Pulmonary artery endothelial cell (primary cell): ENCODE data around the gene TLN1. TPM values are rescaled to one million over a fixed set of nuclear protein-coding genes. Genes with fewer than 3 reads are reported as not detected.

Experiments used
- DNase-seq: peaks from one replicate; pipeline ENCODE4 v3.0.0-alpha.2; 2011; ENCODE audit warnings: low read depth, low spot score
- total RNA-seq: library from RNA; depleted of rRNA; stranded (reverse); fragments of >200 nt; gene quantifications from 2 replicates; pipeline ENCODE4 v1.2.3, GENCODE V29; 2014

The TLN1 gene
- total RNA-seq, 1 donor from 2014 or later = 314 TPM

GRCh38 chr9:35665471-35665818 is 66.5 kb downstream of the TLN1 start:
- no peak for DNase-seq

- DNase-seq = no peak
Observed at GRCh38 chr9:35664531-35665470, 67.2 kb downstream of the TLN1 start, which contains the start of gene ARHGEF39. Gene ARHGEF39, minus strand, starts transcription at chr9:35665195. Its CDS starts 26 bp downstream, at chr9:35665169.

GRCh38 chr9:35662437-35662836 is 69.6 kb downstream of the TLN1 start:
- no peak for DNase-seq

GRCh38 chr9:35661756-35662350 is 70.1 kb downstream of the TLN1 start:
- no peak for DNase-seq

DNA sequence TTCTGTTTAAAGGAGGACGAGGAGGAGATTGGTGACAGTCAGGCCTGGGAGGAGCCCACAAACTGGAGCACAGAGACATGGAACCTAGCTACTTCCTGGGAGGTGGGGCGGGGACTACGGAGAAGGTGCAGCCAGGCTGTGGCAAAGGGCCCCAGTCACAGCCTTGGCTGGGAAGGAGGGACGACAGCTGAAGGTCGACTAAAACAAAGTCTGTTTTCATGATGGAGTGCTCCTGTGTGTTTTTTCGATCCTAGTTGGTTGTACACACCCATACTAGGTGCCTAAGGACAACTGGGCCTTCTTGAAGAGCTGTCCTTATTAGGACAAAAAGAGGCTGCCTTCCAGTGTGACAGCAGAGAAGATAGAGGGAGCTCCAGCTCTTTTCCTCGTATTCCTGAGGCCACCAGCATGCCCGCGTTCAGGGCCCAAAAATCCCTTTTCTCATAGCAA is 71.0 kb downstream of the TLN1 start:
- no peak for DNase-seq

- DNase-seq = no peak
Observed at GRCh38 chr9:35659340-35659739, 72.7 kb downstream of the TLN1 start.

DNA sequence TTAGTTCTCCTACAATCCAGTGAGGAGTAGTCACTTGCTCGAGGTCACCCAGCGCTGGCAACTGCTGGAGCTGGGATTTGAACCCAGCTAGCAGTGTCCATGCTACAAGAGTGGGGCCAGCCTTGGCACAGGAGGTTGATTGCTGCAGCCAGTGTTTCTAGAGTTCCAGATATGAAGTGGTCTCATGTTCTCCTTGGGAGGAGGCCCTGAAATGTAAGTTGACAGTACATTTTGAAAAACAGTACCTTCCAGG is 73.1 kb downstream of the TLN1 start:
- no peak for DNase-seq

DNA sequence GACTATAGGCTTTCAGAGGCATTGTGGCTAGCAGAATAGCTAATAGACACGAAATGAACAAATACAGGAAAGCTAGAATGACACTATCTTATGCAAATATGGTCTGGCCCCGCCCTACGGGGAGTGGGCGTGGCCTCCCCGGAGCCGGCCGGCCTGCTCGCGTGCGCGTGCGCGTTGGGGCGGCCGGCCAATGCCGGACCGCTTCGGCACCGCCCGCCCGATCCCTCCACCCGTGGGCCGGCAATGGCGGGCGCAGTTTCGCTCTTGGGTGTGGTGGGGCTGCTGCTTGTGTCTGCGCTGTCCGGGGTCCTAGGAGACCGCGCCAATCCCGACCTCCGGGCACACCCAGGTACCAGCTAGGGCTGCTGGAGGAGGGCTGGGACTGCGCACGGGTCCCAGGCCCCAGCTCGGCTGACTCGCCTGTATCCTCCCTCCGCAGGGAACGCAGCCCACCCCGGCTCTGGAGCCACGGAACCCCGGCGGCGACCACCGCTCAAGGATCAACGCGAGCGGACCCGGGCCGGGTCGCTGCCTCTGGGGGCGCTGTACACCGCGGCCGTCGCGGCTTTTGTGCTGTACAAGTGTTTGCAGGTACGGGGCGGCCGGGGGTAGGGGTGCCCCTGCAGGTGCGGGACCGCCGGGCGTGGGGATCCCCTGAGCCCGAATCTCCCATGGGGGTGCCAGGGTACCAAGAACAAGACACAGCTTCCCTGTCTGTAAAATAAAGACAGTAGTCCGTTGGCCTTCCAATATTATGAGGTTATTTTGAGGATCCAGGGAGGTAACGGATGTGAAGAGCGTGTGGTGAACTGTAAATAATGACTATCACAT is 73.6 kb downstream of the TLN1 start, which contains the start of gene CCDC107:
Gene CCDC107, plus strand, starts transcription at position 156 of the 831 bp plus-strand sequence. Its CDS starts 88 bp downstream, at position 244.
- DNase-seq = no peak

- DNase-seq = peak; percentile 98
Observed at GRCh38 chr9:35657546-35658136, 74.4 kb downstream of the TLN1 start, which contains the start of gene RMRP. Gene RMRP, minus strand, starts transcription at chr9:35658019.

DNA sequence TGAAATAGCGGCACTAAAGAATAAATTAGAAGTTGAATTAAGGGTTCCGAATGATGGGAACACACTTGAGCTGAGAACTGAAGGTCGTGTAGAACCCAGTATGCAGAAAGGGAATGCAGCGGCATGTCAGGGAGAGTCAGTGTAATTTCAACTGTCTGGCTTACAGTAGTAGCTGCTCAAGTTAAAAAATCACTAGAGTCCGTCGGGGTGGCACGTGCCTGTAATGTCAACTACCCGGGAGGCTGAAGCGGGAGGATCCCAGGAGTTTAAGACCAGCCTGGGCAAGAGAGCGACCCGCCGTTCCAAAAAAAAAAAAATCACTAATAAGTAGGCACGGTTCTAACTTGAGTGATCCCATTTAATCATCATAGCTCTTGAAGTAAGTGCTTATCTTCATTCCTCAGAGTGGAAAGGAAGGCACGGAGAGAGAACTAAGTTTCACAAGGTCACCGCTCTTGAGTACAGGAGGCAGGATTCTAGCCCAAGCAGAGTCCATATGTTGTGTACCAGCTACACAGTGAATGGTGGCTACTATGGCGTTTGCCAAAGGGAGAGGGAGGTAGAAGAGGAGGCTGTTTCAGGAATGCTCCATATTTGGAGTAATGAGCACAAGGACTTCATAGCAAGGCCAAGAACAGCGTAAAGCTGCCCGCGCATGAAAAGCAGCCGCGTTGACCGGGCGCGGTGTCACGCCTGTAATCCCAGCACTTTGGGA is 75.0 kb downstream of the TLN1 start:
- DNase-seq = no peak

GRCh38 chr9:35656348-35656747 is 75.6 kb downstream of the TLN1 start:
- DNase-seq = no peak

- DNase-seq = no peak
Observed at GRCh38 chr9:35653611-35654010, 78.4 kb downstream of the TLN1 start.

DNA sequence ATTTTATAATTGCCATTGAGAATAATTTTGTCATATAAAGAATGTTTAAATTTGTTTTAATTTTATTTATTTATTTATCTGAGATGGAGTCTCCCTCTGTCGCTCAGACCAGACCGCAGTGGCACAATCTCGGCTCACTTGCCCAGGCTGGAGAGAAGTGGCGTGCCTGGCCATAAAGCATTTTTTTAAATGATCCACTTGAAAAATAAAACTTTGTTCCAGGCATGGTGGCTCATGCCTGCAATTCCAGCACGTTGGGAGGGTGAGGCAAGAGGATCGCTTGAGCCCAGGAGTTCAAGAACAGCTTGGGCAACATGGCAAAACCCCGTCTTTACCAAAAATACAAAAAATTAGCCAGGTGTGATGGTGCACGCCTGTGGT is 79.2 kb downstream of the TLN1 start:
- DNase-seq = no peak

- DNase-seq = no peak
Observed at GRCh38 chr9:35651956-35652828, 79.8 kb downstream of the TLN1 start.

- DNase-seq = no peak
Observed at GRCh38 chr9:35650341-35651158, 81.4 kb downstream of the TLN1 start, which contains the start of gene SIT1. Gene SIT1, minus strand, starts transcription at chr9:35650931. Its CDS starts 78 bp downstream, at chr9:35650853.

DNA sequence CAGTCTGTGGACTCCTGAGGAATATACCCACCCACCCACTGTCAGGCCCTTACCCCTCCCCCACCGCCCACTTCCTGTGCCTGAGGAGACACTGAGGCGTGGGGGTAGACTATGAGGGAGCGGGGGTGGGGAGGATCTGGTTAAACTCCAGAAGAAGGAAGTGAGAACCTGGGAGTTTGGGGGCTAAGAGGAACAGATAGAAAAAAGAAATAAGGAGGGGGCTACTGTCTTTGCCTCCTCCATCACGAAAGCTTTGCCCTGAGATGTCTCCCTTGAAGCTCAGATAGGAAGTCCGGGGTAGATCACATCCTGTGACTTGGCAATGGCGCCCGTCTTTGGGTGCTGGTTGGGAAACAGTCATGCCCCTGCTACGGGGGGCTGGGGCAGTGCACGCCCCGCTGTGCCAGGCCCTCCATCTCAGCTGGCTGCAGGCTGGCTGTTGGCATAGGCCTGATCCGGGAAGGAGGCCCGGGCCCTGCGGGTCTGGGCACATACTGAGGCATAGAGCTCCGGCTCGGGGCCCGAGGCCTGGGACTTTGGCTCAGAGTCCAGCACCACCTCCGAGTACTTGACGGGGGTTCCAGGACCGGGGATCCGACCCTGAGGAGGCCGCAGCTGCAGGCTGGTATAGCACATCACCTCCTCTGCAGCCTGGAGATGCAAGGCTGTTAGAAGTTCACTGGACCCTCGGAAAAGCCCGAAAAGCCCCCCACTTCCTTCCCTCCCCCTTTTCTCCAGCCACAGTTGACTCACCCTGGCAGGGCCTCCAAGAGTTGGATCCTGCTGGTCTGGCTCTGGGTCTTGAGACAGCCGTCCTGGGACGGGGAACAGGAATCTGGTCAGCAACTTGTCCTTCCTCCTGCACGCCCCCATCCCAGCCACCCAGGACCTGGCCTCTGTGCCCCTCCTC is 82.3 kb downstream of the TLN1 start:
- DNase-seq = no peak
